GM18858 (cell line): ENCODE results near the gene ANKS1A.

Experiments
- ATAC-seq: cut with Tn5 transposase; IDR thresholded peaks from one replicate; pipeline ENCODE4 v1.9.1; 2021; ENCODE audit not compliant: unreplicated experiment

Gene ANKS1A

DNA sequence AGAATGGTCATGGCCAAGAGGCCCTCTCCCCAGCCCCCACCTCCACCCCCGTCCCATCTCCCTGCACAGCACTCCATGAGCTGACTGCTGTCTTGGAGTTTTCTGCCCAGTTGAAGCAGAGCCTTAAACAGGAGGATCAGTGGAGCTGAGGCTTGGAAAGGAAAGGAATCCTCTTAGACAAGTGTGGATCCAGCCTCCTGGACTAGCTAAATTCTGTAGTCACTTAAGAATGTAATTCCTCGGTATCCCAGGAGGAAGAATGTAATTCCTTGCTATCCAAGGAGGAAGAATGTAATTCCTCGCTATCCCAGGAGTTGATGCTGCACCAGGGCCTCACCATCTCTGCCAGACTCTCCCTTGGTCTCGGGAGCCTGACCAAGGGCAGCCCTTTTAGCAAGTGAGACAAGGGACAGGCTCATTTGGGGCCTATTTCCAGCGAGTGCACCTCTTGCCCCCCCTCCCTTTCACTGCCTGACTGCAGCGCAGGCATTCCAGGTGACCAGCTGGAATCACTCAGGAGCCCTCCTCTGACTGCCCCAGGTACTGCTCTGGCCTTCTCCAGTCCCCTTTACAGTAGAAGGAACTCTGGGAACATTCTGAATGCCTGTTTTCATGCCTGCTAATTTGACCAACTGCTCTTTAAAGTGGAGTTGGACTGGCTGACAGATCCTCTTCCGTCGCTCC lies 175.8 kb downstream of the ANKS1A start:
- no peak for ATAC-seq

DNA sequence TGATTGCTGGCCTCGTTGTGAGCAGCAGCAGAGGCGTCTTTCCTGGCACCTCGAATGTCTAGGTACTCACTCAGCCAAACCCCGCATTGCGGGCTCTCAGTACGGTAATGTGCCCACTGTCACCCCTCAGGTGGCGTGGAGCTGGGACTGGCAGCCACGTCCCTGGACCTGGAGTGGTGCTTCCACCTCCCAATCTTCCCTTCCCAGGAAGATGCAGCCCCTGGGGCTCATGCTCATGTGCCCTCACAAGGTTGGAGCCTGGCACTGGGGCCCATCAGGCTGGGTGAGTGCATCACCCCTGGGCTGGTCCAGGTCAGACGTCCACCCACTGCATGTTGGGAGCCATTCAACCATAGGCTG lies 176.4 kb downstream of the ANKS1A start:
- ATAC-seq: no peak

DNA sequence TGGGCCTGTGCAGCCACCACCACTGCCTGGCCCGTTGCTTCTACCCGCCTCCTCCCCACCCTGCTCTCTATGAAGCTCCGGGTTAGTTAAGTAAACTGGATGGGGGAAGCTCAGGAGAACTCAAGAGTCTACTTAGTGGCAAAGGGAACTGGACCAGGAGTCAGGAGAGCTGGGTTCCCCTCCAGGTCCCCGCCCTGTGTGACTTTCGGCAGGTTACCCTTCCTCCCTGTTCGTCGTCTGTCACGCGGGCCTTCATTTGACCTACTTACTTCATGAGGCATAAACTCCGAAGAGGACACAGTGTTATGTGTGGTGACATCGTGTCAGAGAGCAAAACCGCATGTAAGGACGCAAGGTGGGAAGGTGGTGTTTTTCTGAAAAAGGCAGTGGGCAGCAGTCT lies 176.8 kb downstream of the ANKS1A start:
- ATAC-seq: no peak

DNA sequence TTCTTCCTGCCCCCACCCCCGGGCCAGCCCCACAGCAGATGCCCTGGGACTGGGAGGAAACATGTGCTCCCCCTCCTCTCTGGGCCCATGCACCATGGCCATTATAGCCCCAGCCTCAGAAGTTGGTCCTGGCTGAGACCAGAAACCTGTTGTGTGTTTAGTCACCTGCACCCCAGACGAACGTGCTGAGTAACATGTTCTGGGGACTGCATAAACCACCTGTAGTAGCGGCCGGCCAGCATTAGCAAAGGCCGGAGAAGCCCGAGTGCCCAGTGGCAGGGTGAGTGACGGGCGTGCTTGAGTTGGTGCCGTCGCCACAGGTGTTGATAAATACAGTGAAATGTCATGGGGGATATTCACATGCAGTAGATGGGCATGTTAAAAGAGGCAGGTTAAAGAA lies 178.2 kb downstream of the ANKS1A start:
- ATAC-seq: no peak

DNA sequence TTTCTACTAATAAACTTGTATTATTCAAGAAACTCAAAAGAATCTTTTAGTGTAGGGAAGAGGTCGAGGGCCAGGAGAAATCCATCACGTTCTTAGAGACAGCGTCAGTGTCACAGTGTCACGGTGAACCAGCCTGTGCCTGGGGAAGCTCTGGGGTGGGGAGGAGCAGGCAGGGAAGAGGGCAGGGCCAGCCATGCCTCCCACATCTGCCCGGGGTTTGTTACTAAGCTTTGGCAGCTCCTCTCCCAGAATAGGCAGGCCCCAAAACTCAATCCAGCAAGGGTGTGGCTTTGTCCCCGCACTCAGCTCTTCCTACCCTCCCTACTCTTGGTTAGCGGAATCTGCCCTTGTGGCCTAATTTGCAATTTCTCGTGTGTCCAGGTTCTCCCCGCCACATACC lies 179.2 kb downstream of the ANKS1A start:
- no peak for ATAC-seq

DNA sequence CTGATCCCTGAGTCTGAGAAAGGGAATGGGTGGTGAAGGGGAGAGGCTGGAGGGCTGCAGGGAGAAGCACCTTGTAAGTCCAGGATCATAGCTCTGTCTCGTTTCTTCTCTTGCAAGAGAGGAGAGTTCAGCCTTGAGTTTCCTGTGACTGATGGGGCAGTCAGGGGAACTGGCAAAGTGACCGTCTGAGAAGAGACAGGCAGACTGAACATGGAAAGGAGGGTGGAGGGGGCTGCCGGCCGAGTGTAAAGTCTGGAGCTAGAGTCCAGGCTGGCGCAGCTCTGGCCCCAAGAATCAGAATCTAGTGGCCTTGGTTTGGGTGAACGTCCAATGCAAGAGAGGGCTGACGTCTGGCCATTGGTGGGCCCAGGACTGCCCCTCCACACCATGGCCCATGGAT lies 179.6 kb downstream of the ANKS1A start:
- ATAC-seq: no peak

DNA sequence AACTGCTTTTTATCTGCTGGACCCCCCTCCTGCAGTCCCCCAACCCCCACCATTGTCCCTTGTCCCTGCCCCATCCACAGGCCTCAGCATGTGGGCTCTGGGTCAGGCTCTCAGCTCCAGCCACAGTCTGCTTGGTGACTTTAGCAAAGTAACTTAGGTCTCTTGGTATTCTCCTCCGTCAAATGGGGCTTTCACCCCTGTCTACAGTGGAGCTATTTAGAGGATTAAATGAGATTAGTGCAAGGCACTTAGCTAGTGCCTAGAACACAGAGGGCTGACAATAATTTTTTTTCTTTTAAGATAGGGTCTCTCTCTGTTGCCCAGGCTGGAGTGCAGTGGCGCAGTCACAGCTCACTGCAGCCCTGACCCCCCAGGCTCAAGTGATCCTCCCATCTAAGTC lies 180.2 kb downstream of the ANKS1A start:
- no peak for ATAC-seq

DNA sequence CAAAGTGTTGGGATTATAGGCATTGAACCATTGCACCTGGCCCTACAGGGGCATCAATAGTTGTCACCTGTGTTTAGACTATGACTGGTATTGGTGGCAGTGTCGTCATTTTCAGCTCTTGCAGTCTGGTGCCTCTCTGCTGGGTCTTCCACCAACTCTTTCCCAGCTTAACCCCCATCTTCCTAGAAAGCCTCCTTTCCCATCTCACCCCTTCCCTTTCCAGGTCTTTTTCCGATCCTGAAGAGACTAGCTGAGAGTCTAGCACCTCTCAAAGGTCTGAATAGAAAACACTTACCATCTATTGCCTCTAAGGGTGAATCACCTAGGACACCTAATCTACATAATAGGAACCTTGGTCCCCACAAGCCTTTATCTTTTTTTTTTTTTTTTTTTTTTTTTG lies 181.1 kb downstream of the ANKS1A start:
- no peak for ATAC-seq

DNA sequence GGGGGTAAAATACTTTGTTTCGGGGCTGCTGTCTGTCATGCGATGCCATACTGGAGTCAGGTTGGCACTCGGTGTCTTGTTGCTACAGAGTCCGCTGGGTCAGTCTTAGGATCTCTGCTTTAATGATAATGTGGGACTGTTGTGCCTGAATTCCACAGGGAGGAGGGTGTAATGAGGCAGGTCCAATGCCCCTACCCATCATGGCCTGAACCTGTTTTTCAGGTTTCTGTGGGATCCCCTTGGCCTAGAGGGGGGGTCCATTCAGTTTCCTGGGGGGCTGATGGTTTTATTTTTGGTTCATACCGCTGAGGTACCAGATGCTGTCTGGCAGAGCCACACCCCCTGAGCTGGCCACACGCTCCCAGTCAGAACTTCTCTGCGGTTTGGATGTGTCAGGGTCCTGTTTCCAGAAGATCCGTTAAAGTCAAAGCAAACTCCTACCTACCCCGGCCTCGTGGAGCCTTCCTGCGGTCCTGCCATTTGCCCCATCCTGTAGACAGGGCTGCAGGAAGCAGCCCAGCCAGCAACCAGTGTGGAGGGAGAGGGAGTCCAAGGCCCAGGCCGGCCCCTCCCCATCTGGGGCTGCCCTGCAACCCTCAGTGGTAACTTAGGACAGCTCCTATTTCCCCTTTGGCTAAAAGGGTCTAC lies 182.4 kb downstream of the ANKS1A start:
- ATAC-seq: no peak

DNA sequence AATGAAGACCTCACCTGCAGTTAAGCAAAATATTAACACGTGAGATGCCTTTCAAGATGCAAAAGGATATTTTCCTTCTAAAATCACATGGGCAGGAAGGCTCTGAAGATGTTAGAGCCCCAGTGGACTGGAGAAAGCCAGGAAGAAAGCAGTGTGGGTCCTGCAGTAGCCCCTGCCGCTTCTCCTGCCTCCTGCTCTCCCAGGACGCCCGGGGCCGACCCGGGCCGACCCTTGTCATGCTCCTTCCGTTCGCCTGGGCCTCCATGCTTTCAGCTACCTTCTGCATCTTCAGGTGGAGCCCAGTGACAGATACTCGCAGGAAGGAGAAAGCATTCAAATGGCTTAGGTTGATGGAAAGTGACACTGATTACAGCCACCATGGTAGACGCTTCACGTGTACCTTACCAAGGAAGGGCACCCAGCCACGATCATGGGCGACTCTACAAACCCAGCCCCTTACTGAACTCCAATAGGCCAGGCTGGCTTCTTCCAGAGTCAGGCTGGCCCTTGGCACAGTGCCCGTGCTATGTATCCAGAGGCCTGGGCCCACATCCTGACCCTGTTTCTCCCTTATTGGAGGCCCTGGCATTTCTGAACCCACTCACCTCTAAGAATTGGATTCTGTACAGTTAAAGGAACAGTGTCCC lies 183.1 kb downstream of the ANKS1A start:
- no peak for ATAC-seq

DNA sequence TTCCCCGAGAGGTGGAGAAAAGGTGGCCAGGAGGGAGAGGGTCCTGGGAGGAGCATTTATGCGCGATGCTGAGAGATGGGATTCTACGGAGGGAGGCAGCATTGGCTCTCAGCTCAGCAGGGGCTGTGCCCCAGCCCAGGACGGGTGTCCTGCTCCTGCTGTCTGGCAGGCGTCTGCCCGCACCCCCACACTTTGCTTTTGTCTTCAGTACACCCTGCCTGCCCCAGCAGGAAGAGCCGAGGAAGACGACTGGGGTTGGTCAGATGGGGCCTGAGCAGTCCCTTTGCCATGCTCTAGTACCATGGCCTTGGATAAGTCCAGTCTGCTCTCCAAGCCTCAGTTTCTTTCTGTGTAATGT lies 183.6 kb downstream of the ANKS1A start:
- ATAC-seq: no peak

DNA sequence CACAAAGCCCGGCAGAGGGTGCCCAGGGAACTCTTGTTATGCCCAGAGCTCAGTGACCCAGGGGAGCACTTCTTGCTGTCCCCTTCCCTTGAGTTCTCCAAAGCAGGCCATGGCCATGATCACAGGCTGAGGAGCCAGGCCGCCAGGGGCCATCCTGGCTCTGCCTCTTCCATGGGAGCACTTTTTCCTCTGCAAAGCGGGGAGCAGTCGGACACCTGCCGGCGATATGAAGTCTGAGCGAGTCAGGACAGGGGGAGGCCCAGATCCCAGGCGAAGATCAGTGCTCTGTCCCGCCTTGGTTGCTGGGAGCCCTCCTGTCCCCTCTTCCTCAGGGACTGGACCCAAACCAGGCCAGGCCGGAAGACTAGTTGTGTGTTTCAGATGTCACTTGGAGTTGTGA lies 184.2 kb downstream of the ANKS1A start:
- ATAC-seq: no peak

DNA sequence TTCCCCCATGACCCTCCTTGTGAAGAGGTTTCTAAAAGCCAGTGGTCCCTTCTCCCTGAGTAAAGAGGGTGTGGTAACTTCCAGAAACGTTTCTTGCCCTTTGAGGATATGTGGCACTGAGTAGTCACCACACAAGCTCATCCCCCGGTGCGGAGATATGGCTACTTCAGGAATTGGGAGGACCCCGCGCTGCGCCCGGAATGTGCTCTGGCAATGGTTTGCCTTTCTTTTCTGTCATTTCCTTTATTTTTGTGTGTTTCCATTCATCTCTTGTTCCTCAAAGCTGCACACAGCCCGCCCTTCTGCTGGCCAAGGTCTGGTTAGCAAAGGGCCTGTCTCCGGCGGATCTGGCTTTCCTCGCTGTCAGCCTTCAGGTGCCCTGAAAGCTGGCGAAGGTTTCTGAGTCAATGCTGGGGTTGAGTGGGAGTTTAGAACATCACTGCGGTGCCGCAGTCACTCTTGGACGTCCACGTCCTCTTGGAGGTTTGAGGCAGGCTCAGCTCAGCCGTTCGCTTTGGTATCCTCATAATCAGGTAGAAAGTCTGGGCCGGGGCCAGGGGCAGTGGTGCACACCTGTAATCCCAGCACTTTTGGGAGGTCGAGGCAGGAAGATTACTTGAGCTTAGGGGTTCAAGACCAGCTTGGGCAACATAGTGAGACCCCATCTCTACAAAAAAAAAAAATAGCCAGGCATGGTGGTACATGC lies 184.9 kb downstream of the ANKS1A start:
- no peak for ATAC-seq

DNA sequence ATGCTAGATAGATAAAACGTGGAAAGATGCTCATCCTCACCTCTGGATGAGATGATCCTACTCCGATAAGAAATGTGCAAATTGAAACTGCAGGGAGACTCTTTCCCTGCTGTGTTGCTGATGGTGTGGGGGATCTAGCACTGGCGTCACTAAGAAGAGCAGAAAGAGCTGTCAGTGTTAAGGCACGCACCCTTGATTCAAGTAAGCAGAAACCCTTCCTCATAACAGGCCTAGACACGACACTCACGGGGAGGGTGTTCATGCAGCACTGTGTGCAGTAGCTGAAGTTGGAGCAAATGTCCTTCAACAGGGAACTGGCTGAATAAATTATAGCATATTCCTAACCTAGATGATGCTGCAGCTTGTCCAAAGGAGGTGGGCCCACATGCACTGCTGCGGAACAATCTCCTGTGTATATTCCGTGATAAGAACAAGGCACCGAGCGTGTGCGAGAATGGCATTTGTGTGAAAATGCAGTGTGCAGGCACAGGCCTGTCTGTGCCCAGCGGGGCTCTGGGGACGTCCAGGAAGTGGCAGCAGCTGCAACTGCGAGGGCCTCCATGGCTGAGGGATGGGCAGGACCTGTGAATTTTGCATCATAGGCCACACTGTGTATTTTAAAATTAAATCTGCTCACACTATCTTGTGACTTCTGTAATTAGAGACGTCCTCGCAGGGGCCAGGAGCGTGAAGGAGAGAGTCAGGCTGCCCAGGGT lies 188.1 kb downstream of the ANKS1A start:
- no peak for ATAC-seq

DNA sequence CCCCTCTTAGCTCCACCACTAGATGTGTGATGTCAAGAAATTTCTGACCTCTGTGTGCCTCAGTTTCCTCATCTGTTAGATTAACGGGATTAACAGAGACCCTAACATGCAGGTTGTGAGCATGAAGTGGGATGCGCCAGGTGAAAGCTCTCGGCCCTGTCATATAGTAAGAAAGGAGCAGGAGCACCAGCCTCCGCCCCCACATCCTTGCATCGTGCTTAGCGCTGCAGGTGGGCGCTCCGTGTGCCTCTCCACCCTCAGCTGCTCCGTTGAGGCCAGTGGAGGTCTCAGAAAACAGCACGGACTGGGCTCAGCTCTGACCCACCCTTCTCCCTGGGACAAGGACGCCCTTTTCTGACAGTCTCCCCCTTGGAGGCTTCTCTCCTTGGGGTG lies 188.7 kb downstream of the ANKS1A start:
- ATAC-seq: no peak

DNA sequence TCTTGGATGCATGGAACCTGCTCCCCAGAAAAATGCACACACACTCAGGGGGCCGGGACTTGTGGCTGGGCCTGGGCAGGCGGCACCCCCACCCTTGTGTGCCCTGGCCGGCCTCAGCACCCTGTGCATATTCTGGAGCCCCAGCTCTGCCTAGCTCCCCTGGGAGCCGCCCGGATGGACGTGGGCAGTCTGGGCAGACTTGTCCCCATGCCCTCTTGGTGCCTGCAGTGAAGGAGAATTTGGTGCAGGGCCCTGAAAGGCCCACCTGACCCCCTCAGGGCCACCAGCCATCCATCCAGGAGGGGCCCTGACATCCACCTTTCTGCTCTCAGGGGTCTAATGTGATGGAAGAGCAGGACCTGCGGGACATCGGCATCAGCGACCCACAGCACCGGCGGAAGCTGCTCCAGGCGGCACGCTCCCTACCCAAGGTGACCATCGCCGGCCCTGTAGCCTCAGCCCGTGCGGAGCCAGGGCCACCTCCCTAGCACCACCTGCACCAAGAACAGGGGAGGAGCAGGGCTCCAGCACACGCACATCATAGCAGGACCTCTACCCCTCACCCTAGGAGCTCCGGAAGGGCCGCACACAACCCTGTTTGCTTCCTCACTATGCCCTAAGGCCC lies 189.3 kb downstream of the ANKS1A start:
- no peak for ATAC-seq

DNA sequence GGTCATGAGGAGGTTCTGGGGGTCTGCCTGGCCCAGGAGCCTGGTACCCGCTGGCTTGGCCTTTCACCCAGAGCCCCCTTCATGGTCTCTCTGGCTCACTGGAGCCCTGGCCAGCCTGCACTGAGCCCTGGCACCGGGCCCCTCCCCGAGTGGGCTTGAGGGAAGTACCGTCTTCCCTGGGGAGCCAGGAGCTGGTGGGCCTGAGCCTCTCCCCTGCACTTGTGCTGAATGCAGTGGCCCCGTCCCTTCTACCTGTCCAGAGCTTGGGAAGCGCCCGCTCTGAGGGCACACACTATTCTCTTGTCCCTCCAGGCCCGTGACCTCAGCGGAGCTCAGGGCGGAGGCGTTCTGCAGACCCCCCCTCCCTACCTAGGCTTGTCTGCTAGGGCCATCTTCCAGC lies 189.8 kb downstream of the ANKS1A start:
- ATAC-seq: no peak

DNA sequence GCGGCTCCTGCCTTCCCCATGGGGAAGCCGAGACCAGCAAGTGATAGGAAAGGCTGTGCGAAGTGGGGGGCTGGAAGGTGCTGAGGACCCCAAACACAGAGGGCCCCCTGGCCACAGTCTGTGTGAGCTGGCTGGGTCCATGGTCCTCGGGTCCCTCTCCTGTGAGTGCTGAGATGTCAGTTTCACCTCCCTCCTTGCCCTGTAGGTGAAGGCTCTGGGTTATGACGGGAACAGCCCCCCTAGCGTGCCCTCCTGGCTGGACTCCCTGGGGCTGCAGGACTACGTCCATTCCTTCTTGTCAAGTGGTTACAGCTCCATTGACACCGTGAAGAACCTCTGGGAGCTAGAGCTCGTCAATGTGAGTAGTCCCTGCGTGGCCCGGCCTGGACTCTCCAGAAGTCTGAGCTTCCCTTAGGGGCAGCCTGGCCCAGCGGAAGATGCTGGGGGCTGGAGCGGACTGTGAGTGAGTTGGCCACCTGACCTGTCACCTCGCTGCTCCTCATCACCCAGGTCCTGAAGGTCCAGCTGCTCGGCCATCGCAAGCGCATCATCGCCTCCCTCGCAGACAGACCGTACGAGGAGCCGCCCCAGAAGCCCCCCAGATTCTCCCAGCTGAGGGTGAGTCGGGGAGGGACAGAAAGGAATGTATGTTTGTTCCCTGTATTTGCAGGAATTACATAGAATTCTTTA lies 190.4 kb downstream of the ANKS1A start:
- ATAC-seq: no peak

DNA sequence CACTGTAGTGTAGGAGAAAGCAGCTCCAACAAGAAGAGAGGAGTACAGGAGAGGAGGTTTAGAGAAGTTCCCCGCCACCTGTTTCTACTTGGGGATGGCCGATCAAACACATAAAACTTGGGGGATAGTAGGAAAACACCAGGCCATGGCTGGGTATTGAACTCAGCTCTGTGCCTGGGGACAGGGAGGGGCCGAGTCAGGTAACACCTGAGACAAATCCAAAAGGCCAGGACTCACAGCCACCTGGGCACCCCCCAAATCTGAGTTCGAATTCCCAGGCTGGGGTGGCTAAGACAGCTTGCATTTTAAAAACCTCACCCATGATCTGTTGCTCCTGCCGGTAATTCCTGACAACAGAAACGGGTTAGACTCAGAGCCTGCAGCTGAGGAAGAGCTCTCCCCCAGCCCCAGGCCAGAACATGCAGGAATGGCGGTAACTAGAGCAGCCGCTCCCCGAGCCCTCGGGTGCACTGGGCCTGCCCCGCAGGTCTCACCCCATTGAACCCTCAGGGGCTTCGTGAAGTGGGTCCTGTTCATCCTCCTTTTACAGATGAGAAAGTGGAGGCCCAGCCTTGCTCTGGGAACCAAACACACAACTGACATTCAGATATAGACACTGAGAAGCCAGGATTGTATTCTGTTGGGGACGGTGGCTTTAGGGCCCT lies 191.1 kb downstream of the ANKS1A start:
- ATAC-seq: no peak
